OCI-LY1 (cell line): ENCODE results near the gene CUL2.

Source experiments
- H2AFZ ChIP-seq: fragments of 200-600 bp; sonication (generic), shearing (Covaris generic); 2 replicates; pipeline ENCODE4 v1.6.0; 2014; ENCODE audit warnings: antibody characterized with exemption, mild to moderate bottlenecking, low read length
- H3F3A ChIP-seq: fragments of 200-600 bp; sonication (generic), shearing (Covaris generic); 2 replicates; pipeline ENCODE4 v1.6.0; 2014; ENCODE audit warnings: mild to moderate bottlenecking, antibody characterized with exemption, low read length, moderate library complexity; ENCODE audit not compliant: insufficient read depth
- H3K27ac ChIP-seq: fragments of 200-600 bp; sonication (generic); 2 replicates; pipeline ENCODE4 v1.5.1; 2014; ENCODE audit warnings: low read length, mixed run types, mild to moderate bottlenecking, low read depth; ENCODE audit not compliant: poor library complexity, severe bottlenecking
- H3K27me3 ChIP-seq: fragments of 200-600 bp; sonication (generic); 2 replicates; pipeline ENCODE4 v1.6.0; 2014; ENCODE audit warnings: antibody characterized with exemption, mild to moderate bottlenecking, low read length, moderate library complexity; ENCODE audit not compliant: insufficient read depth
- H3K36me3 ChIP-seq: fragments of 200-600 bp; sonication (generic); 2 replicates; pipeline ENCODE4 v1.6.1; 2014; ENCODE audit warnings: mild to moderate bottlenecking, antibody characterized with exemption, low read length, moderate library complexity, mixed read lengths; ENCODE audit not compliant: insufficient read depth
- H3K4me1 ChIP-seq: fragments of 200-600 bp; sonication (generic); 2 replicates; pipeline ENCODE4 v1.5.1; 2014; ENCODE audit warnings: mild to moderate bottlenecking, low read length, moderate library complexity; ENCODE audit not compliant: insufficient read depth, severe bottlenecking
- H3K4me2 ChIP-seq: fragments of 200-600 bp; sonication (generic), shearing (Covaris generic); 2 replicates; pipeline ENCODE4 v1.6.1; 2014; ENCODE audit warnings: low read length
- H3K4me3 ChIP-seq: fragments of 200-600 bp; sonication (generic); 2 replicates; pipeline ENCODE4 v1.5.1; 2014; ENCODE audit warnings: low read length, low read depth, mild to moderate bottlenecking, mixed read lengths; ENCODE audit not compliant: poor library complexity, severe bottlenecking
- H3K79me2 ChIP-seq: fragments of 200-600 bp; shearing (Covaris generic); 2 replicates; pipeline ENCODE4 v1.6.1; 2016; ENCODE audit warnings: mixed run types, low read length, mixed read lengths; ENCODE audit not compliant: insufficient read depth
- H3K9ac ChIP-seq: fragments of 200-600 bp; sonication (generic), shearing (Covaris generic); 2 replicates; pipeline ENCODE4 v1.6.1; 2014; ENCODE audit warnings: mild to moderate bottlenecking, low read length, mixed read lengths
- H3K9me2 ChIP-seq: fragments of 200-600 bp; sonication (generic), shearing (Covaris generic); 2 replicates; pipeline ENCODE4 v1.6.1; 2014; ENCODE audit warnings: low read depth, mild to moderate bottlenecking, low read length, mixed read lengths
- H3K9me3 ChIP-seq: fragments of 200-600 bp; shearing (Covaris generic); 2 replicates; pipeline ENCODE4 v1.6.1; 2014; ENCODE audit warnings: low read length, mixed read lengths
- H4K20me1 ChIP-seq: fragments of 200-600 bp; sonication (generic), shearing (Covaris generic); 2 replicates; pipeline ENCODE4 v1.6.0; 2016; ENCODE audit warnings: mild to moderate bottlenecking, low read length; ENCODE audit not compliant: insufficient read depth
- CTCF ChIP-seq: fragments of 200-600 bp; sonication (generic), shearing (Covaris generic); IDR thresholded peaks from 2 replicates; pipeline ENCODE4 v1.5.1; 2017; ENCODE audit warnings: mild to moderate bottlenecking, antibody characterized with exemption, low read length, moderate library complexity, mixed read lengths
- EZH2 ChIP-seq: fragments of 200-600 bp; sonication (generic), shearing (Covaris generic); IDR thresholded peaks from 2 replicates; pipeline ENCODE4 v1.8.0; 2017; ENCODE audit warnings: borderline replicate concordance, mixed run types, mild to moderate bottlenecking, antibody characterized with exemption, low read length, moderate library complexity, mixed read lengths

The CUL2 gene

DNA sequence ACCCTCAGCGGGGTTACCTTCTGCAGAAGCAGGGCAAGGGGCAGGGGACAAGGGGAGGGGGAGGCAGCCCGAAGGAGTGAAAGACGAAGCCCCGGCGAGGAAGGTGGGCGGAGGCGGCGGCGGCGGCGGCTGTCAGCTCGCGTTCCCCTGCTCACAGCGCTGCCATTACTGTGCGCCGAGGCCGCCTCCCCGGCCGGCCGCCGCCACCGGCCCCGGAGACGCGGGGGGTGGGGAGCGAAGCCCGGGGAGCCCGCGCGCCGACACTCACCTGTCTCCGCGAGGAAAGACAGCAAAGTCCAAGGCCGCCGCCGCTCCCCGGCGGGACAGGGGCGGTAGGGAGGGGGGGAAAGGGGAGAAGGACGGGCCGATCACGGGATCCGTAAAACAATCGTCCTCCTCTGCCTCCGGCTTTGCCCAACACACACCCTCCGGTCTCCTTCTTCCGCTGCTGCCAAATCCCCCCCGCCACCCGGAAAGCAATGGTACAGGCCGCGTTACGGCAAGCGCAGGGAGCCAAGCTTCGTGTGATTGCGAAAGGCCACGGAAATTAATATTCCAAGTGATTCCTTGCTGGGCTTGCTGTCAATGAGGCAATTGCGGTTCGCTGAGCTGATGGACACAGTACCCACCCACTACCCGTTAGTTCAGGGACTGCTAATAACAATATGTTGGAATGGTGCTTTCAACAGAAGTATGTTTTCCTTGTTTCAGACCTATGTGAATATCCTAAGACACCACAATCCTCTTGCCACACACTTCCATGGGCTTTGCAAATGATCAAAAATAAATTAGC lies at the start of gene CUL2:
TSS of gene CUL2 (minus strand) at position 180 of the 793 bp plus-strand sequence. CDS start 19,024 bp downstream, outside the sequence.
- peak within 1 kb of the TSS; percentile 87 for H2AFZ ChIP-seq
- peak within 1 kb of the TSS; percentile 79 for H3K4me3 ChIP-seq
- H3F3A ChIP-seq, result no peaks in the 10 kb centered on the region
- no peaks in the 10 kb centered on the region for H3K36me3 ChIP-seq
- H3K4me1 ChIP-seq, result peaks cover 19% of the 10 kb centered on the region
- peaks cover 40% of the 10 kb centered on the region for H3K79me2 ChIP-seq
- peak within 1 kb of the TSS; percentile 68 for H3K27ac ChIP-seq
- H3K4me2 ChIP-seq, result peak within 1 kb of the TSS; percentile 89
- H3K9me3 ChIP-seq, result 0 out of 2 replicates have a peak, but pooled peaks cover 3% of the 10 kb centered on the region
- H3K27me3 ChIP-seq, result no peaks in the 10 kb centered on the region
- no peaks in the 10 kb centered on the region for H4K20me1 ChIP-seq
- H3K9ac ChIP-seq, result peak within 1 kb of the TSS; percentile 95
- no peaks in the 10 kb centered on the region for H3K9me2 ChIP-seq
- TF ChIP-seq EZH2 (no peak), CTCF (no peak)

DNA sequence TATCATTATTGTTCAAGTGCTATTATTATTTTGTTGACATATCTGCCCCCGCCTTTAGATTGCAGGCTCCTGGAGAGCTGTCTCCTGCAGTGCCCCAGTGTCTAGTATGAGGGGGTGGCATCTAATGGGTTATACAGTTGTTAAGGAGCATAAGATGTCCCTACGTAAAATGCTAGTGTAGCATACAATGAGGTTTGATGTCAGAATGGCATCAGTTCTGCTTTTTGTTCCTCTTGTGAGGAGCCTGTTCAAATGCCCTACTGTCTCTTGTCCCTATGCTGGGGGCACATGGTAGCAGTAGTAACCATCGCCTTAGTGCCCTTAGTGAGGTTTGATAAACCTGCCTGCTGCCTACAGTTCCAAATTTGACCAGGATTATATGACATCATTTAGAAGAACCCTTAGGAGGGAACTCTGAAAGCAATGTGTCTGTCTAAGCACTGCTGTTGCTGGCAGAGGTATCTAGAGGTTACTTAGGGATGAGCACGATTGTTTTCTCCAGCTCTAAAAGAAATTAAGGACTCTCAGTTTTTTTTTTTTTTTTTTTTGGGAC lies 46.2 kb upstream of the CUL2 start:
- Histone ChIP-seq H3K4me2 (peak overlapping the region; percentile 14; the same call in 1 of the 2 replicates), H3K36me3 (no peaks in the 10 kb centered on the region), H3K27me3 (no peaks in the 10 kb centered on the region), H3K9me3 (no peaks in the 10 kb centered on the region), H3K9ac (no peak overlapping the region), H3K4me3 (no peak overlapping the region), H3K4me1 (peaks cover 28% of the 10 kb centered on the region), H3K27ac (no peak overlapping the region), H2AFZ (no peak overlapping the region), H4K20me1 (no peaks in the 10 kb centered on the region), H3K79me2 (no peaks in the 10 kb centered on the region), H3K9me2 (no peaks in the 10 kb centered on the region), H3F3A (no peaks in the 10 kb centered on the region)
- TF ChIP-seq CTCF, result no peak
- no peak for TF ChIP-seq EZH2

- TF ChIP-seq EZH2, result no peak
- Histone ChIP-seq H3K36me3 (no peaks in the 10 kb centered on the region), H3K4me1 (peaks cover 33% of the 10 kb centered on the region), H3K4me2 (peak overlapping the region; percentile 14; the same call in 1 of the 2 replicates), H3K9me3 (no peaks in the 10 kb centered on the region), H3K27ac (no peak overlapping the region), H3K4me3 (no peak overlapping the region), H4K20me1 (no peaks in the 10 kb centered on the region), H3K27me3 (no peaks in the 10 kb centered on the region), H3K79me2 (no peaks in the 10 kb centered on the region), H3K9me2 (no peaks in the 10 kb centered on the region), H2AFZ (no peak overlapping the region), H3F3A (no peaks in the 10 kb centered on the region), H3K9ac (no peak overlapping the region)
Measured at GRCh38 chr10:35135861-35136260, 45.7 kb upstream of the CUL2 start.
